ENCODE data around the gene CEP57.
"Not testable (repeated sequence)": the region's sequence is repeated elsewhere in the genome, so short reads cannot be mapped to it uniquely, and the experiment has no call there.

The CEP57 gene

DNA sequence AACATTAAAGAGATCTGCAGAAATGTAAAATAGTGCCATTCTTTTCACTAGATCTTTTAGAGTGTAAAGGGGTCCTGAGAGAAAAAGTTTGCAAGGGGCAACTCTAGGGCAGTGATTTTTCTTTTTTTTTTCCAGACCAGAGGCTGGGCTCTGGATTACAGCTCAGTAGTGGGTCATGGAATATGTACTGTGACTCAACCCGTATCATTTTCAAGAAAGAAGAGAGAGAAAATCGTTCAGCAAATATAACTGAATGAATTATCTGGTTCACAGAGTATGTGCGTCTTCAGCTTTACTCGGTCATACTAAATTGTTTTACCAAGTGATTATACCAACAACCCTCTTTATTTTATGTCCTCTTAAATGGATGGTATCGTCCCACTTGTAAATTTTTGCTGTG is 3.8 kb downstream of the CEP57 start:
- no peak for DNase-seq

DNA sequence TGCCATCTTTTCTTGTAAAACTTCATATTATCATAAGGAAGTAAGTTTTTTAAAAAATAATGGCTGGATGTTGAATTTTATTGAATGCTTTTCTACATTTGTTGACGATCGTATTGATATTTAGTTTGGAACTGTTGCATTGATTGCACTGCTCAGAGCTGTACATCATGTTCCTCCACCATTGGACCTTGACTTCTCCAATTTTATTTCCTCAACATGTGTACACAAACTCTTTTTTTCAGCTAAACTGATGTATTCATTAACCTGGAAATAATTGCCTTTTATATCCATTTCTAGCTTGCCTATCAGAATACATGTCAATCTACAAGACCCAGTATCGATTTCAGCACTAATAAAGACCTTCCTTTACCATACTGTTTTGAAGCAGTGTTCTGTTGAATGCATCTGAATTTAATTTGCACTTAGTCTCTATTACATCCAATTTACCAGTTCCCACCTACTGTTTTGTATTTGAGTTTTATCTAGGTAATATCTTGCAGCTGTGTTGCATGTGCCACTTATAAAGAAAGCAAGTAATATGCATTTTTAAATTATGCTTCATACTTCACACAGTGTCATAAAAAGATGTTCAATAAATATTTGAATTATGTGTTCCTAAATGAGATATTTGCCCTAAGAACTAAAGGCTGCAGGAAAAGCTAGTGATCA is 5.5 kb downstream of the CEP57 start:
- DNase-seq = no peak

DNA sequence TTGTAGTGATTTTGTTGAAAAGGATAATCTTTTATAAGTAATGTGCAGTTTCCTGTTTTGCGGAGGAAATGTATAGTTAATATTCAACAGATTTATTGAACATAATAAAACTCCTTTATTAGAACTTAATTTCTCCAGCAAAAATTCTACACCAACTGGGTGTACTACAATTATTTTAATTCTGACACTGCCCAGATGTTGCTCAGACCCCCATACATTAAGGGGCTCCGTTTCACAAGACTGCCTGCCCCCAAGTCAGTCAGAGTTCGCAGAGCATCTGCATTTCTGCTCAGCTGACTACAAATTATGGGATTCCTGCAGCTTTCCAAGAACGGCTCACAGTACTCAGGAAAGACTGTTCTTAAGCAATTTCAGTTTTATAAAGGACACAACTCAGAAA is 6.2 kb downstream of the CEP57 start:
- peak; percentile 5 for DNase-seq

DNA sequence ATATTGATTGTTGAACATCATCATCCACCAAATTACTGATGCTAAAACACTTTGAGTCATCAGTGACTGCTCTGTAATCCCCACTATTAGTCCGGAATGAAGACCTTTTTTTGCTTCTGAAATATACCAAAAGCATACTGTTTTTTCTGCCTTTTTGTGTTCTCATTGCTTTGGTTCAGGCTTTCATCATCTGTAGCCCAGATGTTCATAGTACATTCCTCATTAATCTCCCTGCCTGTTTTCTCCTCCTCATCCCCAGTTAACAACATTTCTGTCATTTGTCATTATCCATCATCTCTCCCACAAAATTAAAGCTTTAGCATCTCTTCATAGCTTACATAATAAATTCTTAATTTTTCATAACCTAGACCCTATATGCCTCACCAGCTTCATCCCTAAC is 9.2 kb downstream of the CEP57 start:
- no peak for DNase-seq

DNA sequence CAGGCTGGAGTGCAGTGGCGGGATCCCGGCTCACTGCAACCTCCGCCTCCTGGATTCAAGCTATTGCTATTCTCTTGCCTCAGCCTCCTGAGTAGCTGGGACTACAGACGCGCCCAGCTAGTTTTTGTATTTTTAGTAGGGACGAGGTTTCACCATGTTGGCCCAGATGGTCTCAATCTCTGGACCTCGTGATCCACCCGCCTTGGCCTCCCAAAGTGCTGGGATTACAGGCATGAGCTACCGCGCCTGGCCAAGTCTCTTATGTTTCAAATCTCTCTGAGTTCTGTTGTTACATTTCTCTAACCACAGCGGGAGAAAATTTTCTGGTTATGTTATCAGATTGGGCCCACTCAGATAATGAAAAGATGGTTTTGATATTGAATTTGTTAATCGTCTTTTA is 10.1 kb downstream of the CEP57 start:
- no peak for DNase-seq

DNA sequence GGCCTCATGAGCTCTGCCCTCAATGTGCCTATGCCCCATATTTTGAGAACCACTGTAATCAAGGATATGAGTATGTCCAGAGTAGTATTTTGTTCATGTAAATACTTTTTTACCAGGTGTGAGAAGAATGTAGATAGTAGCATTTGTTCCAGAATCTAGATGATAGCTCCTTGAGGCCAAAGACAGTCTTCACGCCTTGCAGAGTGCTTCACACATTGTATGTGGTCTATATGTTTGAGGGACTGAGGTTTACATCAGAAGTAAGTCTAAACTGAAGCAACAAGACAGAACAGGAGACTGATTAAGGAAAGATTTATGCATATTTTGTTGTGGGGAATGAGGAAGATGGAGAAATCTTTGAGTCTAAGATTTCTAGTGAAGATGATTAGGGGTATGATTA is 12.5 kb downstream of the CEP57 start:
- no peak for DNase-seq

DNA sequence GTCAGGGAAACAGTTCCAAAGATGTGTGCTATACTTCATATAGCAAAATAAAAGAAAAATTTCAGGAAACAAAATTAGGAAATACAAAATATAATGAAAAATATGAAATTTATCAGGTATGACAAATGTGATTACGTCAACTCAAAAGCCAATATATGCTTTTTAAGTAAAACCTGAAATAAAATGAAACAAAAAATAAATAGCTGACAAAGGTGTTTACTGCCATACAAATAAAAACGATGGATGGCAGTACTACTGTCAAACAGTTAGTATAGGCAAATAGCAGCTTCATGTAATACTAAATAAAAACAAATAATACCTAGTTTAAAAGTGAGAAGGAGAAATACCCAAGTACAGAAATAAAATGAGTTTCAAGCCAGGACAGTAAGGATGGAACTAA is 13.7 kb downstream of the CEP57 start:
- no peak for DNase-seq

DNA sequence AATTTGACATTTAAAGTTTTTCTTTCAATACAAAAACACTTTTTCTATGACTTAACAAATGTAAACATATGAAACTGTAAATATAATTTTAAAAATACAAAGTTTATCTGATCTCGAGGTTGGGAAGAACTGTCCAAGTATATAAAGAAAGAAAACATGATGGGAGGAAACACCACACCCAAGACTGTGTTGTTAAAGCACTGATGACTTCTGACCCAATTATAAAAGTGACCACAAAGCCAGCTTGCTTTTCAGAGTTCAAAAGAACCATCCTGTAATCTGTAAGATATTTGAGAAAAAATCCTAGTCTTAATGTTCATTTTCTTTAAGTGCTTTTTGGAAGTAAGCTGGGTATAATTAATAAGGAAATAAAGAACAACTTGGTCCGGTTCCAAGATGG is 15.6 kb downstream of the CEP57 start:
- DNase-seq = no peak

DNA sequence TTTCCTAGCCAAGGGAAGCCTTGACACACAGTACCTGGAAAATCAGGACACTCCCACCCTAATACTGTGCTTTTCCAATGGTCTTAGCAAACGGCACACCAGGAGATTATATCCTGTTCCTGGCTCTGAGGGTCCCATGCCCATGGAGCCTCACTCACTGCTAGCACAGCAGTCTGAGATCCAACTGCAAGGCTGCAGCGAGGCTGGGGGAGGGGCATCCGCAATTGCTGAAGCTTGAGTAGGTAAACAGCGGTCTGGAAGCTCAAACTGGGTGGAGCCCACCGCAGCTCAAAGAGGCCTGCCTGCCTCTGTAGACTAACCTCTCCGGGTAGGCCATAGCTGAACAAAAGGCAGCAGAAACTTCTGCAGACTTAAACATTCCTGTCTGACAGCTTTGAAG is 16.2 kb downstream of the CEP57 start:
- DNase-seq = not testable (repeated sequence)

DNA sequence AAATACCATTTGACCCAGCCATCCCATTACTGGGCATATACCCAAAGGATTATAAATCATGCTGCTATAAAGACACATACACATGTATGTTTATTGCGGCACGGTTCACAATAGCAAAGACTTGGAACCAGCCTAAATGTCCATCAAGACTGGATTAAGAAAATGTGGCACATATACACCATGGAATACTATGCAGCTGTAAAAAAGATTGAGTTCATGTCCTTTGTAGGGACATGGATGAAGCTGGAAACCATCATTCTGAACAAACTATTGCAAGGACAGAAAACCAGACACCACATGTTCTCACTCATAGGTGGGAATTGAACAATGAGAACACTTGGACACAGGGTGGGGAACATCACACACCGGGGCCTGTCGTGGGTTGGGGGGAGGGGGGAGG is 20.8 kb downstream of the CEP57 start:
- not testable (repeated sequence) for DNase-seq

DNA sequence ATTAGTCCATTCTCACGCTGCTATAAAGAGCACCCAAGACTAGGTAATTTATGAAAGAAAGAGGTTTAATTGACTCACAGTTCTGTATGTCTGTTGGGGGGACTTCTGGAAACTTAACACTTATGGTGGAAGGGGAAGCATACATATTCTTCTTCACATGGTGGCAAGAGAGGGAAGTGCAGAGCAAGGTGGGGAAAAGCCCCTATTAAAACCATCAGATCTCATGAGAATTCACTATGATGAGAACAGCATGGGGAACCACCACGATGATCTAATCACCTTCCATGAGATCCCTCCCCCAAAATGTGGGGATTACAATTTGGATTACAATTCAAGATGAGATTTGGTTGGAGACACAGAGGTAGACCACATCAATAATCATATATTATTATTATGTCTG is 25.7 kb downstream of the CEP57 start:
- DNase-seq = no peak

DNA sequence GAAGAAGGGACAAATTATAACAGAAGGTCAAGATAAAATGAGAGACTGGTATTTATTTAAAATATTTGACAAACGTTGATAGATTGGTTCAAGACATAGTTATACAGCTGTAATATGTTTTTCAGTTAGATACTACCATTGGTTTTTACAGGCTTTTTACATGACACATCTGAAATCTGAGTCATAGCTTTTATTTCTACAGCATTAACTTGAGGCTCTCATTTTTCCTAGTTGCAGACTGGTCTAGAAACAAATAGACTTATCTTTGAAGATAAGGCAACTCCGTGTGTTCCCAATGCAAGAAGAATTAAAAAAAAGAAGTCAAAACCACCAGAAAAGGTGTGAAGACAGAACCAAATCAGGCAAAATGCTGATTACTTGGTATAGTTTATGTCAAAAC is 31.3 kb downstream of the CEP57 start:
- no peak for DNase-seq

DNA sequence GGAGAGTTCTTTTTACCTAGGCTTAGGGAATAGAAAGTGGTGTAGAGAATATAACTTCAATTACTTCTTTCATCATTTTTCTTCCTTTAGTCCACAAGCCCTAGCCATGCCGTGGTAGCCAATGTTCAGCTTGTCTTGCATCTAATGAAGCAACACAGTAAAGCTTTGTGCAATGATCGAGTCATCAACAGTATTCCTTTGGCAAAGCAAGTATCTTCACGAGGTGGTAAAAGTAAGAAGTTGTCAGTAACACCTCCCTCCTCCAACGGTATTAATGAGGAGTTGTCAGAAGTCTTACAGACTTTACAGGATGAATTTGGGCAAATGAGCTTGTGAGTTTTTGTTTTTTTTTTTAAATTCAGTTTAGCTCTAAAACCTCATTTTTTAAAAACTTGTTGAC is 37.4 kb downstream of the CEP57 start:
- no peak for DNase-seq

DNA sequence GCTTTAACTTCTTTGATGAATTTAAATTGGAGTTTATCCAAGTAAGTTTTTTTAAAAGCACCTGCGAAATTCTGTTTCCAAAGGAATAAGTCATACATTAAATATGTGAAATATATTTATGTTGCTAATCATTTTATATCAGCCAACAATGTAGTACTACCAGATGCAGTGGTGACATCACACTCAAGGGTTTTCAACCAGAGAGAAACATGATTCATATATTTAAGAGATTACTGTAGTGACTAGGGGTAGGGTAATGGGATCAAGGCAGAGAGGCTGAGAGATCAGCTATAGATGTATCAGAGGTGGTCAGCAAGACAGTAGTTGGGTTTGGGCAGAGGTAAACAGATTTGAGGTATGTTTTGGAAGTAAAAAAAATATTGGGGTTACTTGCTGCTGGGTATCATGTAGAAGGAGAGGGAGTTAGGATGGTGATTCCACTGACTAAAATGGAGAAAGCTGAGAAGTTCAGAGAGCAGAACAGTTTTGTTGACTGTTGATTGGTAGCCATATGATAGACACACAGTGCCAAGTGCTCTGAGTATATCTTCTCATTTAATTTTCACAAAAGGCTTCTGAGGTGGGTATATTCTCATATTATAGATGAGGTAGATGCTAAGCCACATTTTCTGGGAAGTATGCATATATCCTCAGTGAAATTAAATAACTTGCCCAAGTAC is 39.4 kb downstream of the CEP57 start:
- no peak for DNase-seq

DNA sequence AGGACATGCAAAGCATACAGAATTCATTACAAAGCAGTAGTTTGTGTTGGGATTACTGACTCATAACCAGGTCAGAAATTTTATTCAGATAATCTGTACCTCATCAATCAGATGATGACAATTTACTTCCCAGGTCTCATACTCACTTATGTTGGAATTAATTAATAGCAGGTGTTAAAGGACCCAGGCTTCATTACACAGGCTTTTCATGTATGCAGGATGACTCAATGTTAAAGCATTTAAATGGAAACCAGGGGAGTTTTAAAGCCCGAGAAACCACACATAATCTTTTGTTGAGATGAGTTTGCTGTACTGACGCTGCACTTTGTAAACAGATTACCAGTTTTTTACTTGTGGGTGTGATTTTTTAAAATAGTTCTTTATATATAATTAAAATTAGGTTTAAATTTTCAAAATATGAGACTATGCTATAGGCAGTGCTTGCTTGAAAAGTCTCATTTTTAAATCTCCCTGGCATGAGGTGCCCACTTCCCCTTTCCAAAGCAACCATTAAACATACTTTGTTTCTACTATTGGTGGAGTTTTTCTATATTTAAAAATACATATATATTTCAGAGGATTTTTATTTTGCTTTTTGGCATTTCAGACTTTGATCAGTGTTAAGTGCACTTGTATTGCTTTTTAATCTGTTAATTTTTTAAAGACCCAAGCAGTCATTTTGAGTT is 41.0 kb downstream of the CEP57 start:
- DNase-seq = no peak

DNA sequence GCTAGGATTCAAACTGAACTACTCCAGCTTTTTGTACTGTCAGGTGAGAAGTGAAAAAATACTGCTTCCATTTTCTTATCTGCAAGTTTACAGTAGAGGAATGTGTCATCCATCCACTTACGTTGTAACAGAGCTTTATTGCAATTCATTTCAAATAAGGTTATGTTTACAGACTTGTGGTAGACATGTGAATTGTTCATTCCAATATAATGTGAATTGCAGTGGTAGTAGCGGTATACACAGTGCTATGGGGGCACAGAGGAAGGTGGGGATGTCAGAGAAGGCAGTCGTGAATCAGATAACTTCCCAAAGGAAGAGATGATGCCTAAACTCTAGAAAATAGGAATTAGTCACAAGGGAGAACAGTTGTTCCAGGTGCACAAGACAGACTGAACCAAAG is 42.5 kb downstream of the CEP57 start:
- no peak for DNase-seq

DNA sequence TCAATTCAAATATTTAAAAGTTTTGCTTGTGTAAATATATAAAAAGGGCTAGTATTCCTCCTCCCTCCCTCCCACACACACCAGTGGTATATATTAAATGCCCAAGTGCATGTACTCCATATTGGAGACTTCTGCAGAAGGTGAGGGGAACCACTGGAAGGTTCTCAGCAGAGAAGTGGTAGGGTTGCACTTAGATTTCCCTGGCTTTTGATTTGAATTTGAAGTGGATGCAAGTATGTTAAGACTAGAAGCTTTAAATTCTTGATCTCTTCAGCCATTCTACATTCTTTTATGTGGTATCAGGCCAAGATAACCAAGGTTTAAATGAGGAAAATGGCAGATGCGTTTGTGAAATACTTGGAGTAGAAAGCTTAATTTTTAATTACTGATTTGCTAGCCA is 43.1 kb downstream of the CEP57 start:
- DNase-seq = no peak

DNA sequence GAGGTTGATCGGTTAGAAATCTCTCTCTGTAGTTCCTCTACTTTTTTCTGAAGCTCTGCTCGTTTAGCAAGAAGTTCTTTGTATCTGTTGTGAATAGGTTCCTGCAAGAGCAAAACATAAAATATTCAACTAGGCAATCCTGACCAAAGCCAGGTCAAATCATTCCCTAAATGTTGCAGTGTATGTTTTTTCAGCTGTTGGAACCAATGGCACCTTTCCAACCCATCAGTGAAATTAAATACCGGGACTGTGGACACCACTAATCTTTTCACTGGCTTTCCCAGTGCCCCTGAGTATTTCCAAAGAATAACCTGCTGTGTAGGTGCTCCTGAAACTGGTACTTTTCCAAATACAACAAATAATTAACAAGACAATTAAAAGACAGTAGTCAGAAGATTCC is 45.1 kb downstream of the CEP57 start:
- no peak for DNase-seq

DNA sequence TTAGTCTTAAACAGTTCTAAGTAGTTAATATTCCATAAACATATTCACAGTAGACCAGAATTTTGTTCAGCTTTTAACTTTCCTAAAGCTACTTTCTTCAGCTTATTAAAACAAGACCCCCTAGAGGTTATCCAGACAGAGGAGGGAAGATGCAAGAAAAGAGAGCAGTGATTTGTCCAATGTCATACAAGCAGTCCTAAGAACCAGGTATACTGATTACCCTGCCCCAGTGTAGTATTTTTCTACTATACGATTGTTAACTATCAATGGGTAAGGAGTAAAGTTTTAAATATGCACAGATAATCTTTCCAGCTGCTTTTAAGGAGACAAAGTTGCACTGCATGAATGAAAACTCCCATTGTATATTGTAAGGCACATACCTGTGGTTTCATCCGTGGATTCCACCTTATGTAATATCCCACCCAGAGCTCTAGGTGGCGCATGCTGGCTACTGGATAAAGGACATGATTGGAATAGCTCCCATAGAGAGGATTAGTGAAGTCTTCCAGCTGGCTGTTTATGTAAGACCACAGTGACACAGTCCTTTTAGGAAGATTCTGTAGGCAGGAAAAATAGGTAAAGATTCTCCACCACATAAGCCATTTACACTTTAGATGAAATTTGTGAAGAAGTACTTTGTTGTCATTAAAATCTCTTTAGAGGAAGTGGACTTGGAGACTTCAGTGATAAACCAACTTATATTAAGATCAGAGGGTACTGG is 45.6 kb downstream of the CEP57 start:
- DNase-seq = peak; percentile 22

DNA sequence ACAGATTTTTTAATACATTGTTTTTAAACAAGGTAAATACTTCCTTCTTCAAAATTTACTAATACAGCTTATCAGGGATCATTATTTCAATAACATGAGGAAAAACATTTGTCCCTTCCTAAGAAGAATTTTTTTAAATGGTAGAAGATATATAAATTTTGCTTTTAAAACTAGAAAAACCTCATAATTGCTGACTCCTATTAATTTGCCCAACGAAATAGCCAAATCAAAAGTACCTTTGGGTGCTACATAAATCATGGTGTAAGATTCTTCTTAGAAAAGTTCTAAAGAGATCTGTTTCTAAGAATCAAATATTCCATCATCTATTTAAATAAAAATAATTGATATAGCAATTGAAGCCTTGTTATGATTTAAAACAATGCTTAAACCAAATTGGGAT is 54.9 kb downstream of the CEP57 start:
- DNase-seq = no peak

DNA sequence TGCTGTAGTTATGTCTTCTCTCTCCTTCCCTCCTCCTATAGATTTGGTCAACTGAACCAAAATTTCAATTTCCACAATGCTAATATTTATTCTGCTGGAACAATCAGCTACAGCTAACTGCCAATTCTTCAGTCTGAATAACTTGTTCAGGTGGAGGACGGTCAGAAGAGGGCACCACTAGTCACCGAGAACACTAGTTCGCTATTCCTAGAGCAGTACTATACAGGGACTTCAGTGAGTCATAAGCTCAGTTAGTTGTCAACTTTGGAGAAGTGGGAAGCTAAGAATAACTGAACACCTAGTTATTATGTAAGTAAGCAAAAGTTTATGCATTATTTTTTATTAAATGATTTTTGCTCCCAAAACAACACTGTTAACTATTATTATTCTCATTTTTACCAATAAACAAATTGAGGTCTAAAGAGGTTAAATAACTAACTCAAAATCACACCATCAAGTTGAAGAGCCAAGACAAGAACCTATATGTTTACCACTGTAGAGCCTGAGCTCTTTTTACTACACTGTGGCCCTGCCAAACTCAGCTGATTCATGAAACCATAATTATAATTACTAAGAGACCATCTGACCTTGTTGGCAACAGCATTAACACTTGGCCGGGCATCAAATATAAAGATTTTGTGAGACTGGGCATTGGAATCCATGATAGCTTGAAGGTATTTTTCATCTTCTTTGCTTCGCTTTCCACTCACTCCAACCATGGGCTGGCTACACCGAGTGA is 59.0 kb downstream of the CEP57 start:
- no peak for DNase-seq

DNA sequence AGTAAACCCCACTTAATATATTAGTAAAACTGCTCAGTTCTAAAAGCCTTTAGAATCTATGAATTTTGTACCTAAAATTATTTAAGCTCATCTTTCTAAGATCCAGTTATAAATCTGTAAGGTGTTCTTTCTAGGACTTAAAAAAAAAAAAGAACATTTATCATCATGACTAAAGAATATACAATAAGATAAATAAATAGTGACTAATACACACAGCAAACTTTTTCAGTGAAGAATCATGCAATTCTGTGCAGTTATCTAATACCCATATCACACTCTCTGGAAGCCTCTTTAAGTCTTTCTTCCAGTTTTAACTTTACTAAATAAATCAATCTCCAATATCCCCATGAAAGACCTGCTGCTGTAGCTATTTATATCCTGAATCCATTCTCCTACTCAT is 59.8 kb downstream of the CEP57 start:
- DNase-seq = no peak

DNA sequence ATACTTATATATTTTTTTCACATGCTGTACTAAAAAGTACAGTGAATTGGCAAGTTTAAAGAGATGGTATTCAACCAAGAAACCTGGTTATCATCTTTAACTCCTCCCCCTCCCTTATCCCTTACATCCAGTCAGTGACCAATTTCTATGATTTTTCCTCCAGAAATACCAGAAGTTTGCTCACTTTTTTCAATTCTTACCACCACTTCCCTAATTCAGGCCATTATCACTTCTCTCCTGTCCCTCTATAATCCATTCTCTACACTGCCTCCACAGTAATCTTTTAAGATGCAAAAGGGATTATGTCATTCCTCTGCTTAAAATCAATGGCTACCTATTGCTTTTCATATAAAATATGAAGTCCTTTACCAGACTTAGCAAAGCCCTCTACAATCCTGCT is 62.8 kb downstream of the CEP57 start:
- DNase-seq = no peak

Measured in right kidney (tissue), 1 donor.